Skin of body (tissue), 2 donors: Measurements from ENCODE around the gene ST6GAL1. TPM values are rescaled to one million over a fixed set of nuclear protein-coding genes. Genes with fewer than 3 reads are reported as not detected.
"Not testable (repeated sequence)": the region's sequence is repeated elsewhere in the genome, so short reads cannot be mapped to it uniquely, and the experiment has no call there.

Source experiments
- DNase-seq: peaks from one replicate; lab custom pipeline; 2025; lab: John Stamatoyannopoulos, UW
- total RNA-seq: library from RNA; depleted of rRNA; stranded (reverse); fragments of >200 nt; gene quantifications from one replicate; pipeline ENCODE4 v1.2.3, GENCODE V29; 2014

ST6GAL1 gene
- total RNA-seq, 1 donor from 2014 or later: 16.7 TPM

- DNase-seq: no peak
Observed at GRCh38 chr3:186940967-186941366, 10.6 kb downstream of the ST6GAL1 start.

DNA sequence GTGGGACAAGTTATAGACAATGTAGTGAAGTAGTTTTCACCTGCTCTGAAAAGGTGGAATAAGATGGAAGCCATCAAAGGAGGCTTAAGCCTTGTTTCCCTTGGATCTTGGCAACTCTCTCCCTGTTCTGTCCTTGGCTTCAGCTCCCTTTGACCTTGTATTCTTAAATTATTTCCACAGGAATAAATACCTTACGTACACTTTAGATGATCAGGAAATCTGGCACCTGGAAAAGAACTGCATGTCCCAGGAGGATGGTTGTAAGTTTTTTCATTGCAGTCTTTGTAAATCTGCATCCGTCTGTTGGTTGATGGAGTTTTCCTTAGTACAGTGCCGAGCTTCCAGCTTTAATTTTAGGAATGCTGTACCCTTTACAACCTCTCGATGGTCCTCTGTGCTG, 11.8 kb downstream of the ST6GAL1 start:
- DNase-seq: no peak

- DNase-seq: no peak
Observed at GRCh38 chr3:186945255-186945823, 15.0 kb downstream of the ST6GAL1 start.

GRCh38 chr3:186946756-186947375, 16.5 kb downstream of the ST6GAL1 start:
- DNase-seq: no peak

- DNase-seq: no peak
Observed at GRCh38 chr3:186949281-186949982, 19.1 kb downstream of the ST6GAL1 start.

DNA sequence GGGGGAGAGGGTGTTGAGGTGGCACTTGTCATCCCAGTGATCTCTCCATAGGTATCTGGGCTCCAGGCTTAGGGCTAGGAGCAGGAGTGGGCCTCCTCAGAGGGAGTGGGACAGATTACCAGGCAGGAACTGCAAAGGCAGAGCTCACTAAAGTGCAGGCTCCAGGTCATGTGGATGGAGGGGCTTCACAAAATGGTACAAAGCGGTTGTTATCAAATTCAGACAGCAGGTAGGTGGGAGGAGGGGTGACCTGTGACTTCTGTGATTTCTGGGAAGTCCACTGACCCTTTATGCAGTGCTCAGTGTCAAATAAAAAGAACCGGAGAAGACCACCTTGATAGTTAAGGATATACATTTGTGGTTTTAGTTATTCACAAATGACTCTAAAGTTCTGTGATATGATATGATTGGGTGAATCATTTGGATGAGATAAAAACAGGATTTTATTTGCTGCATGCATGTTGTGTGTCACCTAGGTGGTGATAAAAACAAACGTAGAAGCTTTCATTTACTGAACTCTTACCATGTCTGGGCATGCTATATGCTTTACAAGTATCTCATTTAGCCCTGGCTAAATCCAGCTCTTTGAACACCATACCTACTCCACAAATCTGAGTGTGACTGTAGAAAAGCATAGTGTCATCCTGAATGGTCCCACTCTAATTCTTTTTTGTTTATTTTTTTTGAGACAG, 20.2 kb downstream of the ST6GAL1 start:
- DNase-seq: no peak

DNA sequence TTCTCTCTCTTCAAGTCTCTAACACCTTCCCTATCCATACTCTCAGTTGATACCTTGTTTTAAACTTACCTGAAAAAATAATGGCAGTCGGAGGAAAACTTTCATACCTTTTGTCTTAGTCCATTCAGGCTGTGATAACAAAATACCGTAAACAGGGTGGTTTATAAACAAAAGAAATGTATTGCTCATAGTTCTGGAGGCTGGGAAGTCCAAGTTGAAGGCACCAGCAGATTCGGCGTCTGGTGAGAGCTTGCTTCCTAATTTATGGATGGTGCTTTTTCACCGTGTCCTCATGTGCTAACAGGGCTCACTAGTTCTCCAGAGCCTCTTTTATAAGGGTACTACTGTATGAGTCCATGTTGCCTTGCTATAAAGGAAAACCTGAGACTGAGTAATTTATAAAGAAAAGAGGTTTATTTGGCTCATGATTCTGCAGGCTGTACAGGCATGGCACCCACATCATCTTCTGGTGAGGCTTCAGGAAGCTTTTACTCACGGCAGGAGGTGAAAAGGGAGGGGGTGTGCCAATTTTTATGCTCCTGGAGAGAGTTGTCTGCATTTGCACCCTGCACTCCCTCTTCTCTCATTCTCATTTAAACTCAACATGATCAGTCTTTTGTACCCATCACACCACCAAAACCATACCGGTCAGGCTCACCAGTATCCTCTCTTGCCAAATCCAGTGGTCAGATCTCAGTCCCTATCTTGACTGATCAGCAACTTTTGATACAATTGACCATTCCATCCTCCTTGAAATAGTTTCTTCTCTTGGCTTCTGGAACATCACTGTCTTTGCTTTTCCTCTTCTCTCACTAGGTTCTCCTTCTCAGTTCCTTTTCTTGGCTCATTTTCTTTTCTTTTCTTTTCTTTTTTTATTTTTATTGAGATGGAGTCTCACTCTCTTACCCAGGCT, 21.6 kb downstream of the ST6GAL1 start:
- no peak for DNase-seq

DNA sequence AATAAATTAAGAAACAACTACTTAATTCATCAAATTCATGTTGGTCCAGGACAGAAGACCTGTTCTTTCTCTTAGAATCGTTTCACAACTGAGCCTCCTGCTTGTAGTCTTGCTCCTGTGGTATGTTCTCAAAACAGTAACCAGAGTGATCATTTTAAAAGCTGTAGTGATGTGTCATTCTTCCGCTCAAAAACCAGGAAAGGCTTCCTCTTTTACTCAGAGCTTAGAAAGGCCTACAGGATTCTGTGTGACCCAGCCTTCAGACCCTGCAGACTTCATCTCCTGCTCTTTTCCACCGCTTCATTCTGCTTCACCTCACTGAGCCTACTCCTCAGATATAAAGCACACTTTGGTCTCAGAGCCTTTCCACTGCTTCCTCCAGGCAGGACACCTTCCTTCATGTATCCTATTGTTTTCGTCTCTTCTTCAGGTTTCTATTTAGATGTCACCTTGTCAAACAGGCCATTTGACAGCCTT, 22.7 kb downstream of the ST6GAL1 start:
- DNase-seq: no peak

DNA sequence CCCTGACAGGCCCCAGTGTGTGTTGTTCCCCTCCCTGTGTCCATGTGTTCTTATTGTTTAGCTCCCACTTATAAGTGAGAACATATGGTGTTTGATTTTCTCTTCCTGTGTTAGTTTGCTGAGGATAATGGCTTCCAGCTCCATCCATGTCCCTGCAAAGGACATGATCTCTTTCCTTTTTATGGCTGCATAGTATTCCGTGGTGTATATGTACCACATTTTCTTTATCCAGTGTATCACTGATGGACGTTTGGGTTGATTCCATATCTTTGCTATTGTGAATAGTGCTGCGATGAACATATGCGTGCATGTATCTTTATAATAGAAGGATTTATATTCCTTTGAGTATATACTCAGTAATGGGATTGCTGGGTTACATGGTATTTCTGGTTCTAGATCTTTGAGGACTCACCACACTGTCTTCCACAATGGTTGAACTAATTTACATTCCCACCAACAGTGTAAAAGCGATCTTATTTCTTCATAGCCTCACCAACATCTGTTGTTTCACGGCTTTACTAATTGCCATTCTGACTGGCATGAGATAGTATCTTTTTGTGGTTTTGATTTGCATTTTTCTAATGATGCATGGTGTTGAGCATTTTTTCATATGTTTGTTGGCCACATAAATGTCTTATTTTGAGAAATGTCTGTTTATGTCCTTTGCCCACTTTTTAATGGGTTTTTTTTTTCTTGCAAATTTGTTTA, 23.8 kb downstream of the ST6GAL1 start:
- not testable (repeated sequence) for DNase-seq

GRCh38 chr3:186955898-186956696, 25.8 kb downstream of the ST6GAL1 start:
- no peak for DNase-seq

DNA sequence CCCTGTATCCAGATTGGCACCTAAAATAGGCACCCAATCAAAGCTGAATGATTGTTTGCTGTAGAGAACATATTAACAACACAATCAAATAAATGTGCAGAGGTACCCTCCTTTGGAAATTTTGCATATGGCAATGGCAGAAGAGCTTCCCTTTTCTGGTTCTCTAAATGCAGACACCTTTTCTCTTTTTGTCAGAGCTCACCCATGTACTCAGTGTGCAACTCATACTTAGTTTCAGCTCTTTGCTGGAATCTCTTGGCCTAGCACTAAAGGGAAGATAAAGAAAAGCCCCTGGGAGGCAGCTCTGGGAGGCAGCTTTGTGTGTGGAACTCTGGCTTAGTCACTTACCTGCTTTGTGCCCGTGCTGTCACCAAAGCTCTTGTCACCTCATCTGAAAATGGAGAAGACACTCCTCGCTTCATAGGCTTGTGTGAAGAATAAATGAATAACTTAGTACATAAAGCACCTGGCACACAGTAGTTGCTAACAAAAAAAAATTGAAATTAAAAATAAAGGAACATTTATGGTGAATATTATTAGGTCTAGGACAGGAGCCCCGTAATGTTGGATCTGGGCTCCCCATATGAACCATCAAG, 28.8 kb downstream of the ST6GAL1 start:
- DNase-seq: no peak

GRCh38 chr3:186960347-186960746, 30.0 kb downstream of the ST6GAL1 start:
- no peak for DNase-seq

- no peak for DNase-seq
Observed at GRCh38 chr3:186962445-186962844, 32.1 kb downstream of the ST6GAL1 start.

DNA sequence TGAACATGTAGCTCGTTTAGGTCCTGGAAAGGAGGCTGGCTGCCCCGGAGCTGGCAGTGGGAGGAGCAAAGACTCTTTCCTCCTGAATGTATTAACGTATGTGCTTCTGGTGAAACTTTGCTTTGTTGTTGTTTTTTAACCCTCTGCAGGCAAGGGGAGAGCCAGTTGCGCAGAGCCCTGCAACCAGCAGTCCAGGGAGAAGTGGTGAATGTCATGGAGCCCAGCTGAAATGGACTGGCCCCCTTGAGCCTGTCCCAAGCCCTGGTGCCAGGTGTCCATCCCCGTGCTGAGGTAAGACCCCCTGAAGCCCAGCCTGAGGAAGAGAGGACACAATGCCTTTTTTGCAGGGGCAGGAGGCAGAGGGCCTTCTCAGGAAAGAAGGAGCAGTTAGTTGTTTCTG, 33.3 kb downstream of the ST6GAL1 start:
- DNase-seq: no peak

GRCh38 chr3:186964071-186964470, 33.7 kb downstream of the ST6GAL1 start:
- no peak for DNase-seq

DNA sequence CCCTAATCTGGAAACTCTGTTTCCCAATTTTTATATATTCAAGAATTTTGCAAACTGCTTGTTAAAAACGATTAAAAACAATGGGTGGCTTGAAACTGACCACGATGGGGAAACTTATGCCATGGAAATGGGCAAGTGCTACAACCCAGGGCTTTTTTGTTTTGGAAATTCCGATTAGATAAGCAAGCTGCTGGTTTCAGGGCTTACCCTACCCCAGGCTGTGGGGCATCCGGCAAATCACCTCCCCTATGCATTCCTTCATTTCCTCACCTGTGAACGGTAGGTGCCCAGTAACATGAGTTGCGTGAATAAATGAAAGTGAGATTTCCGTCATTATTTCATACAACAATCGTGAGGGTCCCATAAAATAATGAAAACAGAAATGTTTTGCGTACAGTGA, 34.3 kb downstream of the ST6GAL1 start:
- DNase-seq: no peak

DNA sequence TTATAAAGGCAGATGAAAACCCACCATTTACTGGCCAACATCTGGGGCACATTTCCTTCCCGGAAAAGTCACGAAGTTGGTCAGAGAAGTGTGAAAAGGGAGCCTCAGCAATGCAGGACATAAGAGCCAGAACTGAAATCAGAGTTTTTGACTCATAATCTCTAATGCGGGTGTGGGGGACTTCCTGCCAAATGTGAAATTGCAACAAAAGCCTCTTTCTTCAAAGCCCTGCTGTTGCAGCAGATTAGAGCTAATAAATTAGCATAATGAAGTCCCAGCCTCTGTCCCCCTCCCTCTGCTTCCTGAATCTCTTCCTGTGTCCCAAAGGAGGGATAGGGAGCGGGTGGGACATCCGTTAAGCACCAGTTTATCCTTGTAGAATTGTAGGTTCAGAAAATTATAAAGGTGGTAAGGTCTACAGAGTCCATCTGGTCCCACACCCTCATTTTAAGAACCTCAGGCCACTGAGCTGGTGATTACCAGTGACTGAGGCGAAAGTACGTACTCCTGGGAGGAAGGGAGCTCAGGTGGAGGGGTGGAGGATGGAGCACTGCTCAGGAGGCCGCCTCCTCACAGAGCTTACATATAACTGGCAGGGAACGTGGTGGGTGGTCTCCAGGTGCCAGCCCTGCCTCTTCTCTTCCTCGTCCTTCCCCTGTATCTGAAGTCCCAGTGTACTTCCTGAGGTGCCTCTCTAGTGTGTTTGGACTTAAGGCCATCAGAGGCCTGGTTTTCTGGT, 35.0 kb downstream of the ST6GAL1 start:
- no peak for DNase-seq

GRCh38 chr3:186966406-186966805, 36.1 kb downstream of the ST6GAL1 start:
- no peak for DNase-seq
